Muscle layer of duodenum (tissue), 2 donors: ENCODE measurements around the gene CACNA2D2.

ENCODE experiments used
- H3K27ac ChIP-seq: one replicate; pipeline ENCODE4 v1.7.0; 2013; ENCODE audit warnings: mild to moderate bottlenecking, low read length
- H3K27me3 ChIP-seq: one replicate; pipeline ENCODE4 v1.7.0; 2013; ENCODE audit warnings: low read depth, mild to moderate bottlenecking, control low read depth, low read length
- H3K36me3 ChIP-seq, 2 donors: one replicate each; pipeline ENCODE4 v1.7.0; 2013; ENCODE audit warnings: low read length in 2 of 2, control low read depth in 1 of 2, mild to moderate bottlenecking in 1 of 2; ENCODE audit not compliant: insufficient read depth in 2 of 2, control insufficient read depth in 1 of 2
- H3K4me1 ChIP-seq, 2 donors: one replicate each; pipeline ENCODE4 v1.7.0; 2013; ENCODE audit warnings: low read length in 2 of 2, mild to moderate bottlenecking in 2 of 2, control low read depth in 1 of 2, moderate library complexity in 1 of 2; ENCODE audit not compliant: insufficient read depth in 2 of 2, control insufficient read depth in 1 of 2
- H3K4me3 ChIP-seq, 2 donors: one replicate each; pipeline ENCODE4 v1.7.0; 2013; ENCODE audit warnings: low read length in 2 of 2, low read depth in 1 of 2, mild to moderate bottlenecking in 1 of 2
- H3K9me3 ChIP-seq, 2 donors: one replicate each; pipeline ENCODE4 v1.7.0; 2013; ENCODE audit warnings: low read length in 2 of 2, control low read depth in 1 of 2, mild to moderate bottlenecking in 1 of 2; ENCODE audit not compliant: control insufficient read depth in 1 of 2
- donor health status: healthy.

The CACNA2D2 gene

GRCh38 chr3:50503504-50504342 is at the start of gene CACNA2D2:
CACNA2D2 (minus strand) TSS chr3:50503634; CDS start chr3:50503423, 211 bp downstream.
- Histone ChIP-seq H3K9me3 (no peaks in the 10 kb centered on the region), H3K36me3 (no peaks in the 10 kb centered on the region), H3K27ac (no peak within 1 kb of the TSS), H3K27me3 (peaks cover 11% of the 10 kb centered on the region), H3K4me1 (peaks cover 0 to 12% of the 10 kb centered on the region in 2 donors), H3K4me3 (peak within 1 kb of the TSS in 1 of 2 donors; percentile 72)

GRCh38 chr3:50552598-50552997 is 49.2 kb upstream of the CACNA2D2 start:
- Histone ChIP-seq H3K9me3 (no peaks in the 10 kb centered on the region), H3K27ac (no peak overlapping the region), H3K4me3 (no peak overlapping the region), H3K27me3 (no peaks in the 10 kb centered on the region), H3K4me1 (peaks cover 0 to under 1% of the 10 kb centered on the region in 2 donors), H3K36me3 (no peaks in the 10 kb centered on the region)

GRCh38 chr3:50551681-50552435 is 48.4 kb upstream of the CACNA2D2 start:
- Histone ChIP-seq H3K4me3 (no peak overlapping the region), H3K27ac (no peak overlapping the region), H3K4me1 (no peaks in the 10 kb centered on the region), H3K36me3 (no peaks in the 10 kb centered on the region), H3K27me3 (no peaks in the 10 kb centered on the region), H3K9me3 (no peaks in the 10 kb centered on the region)

- Histone ChIP-seq H3K4me1 (no peaks in the 10 kb centered on the region), H3K36me3 (no peaks in the 10 kb centered on the region), H3K27ac (no peak overlapping the region), H3K4me3 (no peak overlapping the region), H3K27me3 (no peaks in the 10 kb centered on the region), H3K9me3 (no peaks in the 10 kb centered on the region)
Measured at GRCh38 chr3:50551054-50551659, 47.7 kb upstream of the CACNA2D2 start.

GRCh38 chr3:50550079-50550736 is 46.8 kb upstream of the CACNA2D2 start:
- H3K4me1 ChIP-seq = no peaks in the 10 kb centered on the region

GRCh38 chr3:50549226-50549625 is 45.8 kb upstream of the CACNA2D2 start:
- H3K36me3 ChIP-seq = no peaks in the 10 kb centered on the region
- no peak overlapping the region for H3K4me3 ChIP-seq
- no peak overlapping the region for H3K27ac ChIP-seq
- H3K27me3 ChIP-seq = no peaks in the 10 kb centered on the region
- H3K4me1 ChIP-seq = no peaks in the 10 kb centered on the region
- H3K9me3 ChIP-seq = no peaks in the 10 kb centered on the region

More at GRCh38 chr3:50550079-50550736, 46.8 kb upstream of the CACNA2D2 start:
- Histone ChIP-seq H3K36me3 (no peaks in the 10 kb centered on the region), H3K27ac (no peak overlapping the region), H3K9me3 (no peaks in the 10 kb centered on the region), H3K4me3 (no peak overlapping the region), H3K27me3 (no peaks in the 10 kb centered on the region)

GRCh38 chr3:50545781-50546180 is 42.3 kb upstream of the CACNA2D2 start:
- no peaks in the 10 kb centered on the region for H3K27me3 ChIP-seq
- H3K9me3 ChIP-seq = no peaks in the 10 kb centered on the region
- H3K4me3 ChIP-seq = no peak overlapping the region
- H3K36me3 ChIP-seq = no peaks in the 10 kb centered on the region
- H3K27ac ChIP-seq = no peak overlapping the region
- H3K4me1 ChIP-seq = no peaks in the 10 kb centered on the region

GRCh38 chr3:50542177-50543034 is 39.0 kb upstream of the CACNA2D2 start:
- H3K4me3 ChIP-seq = no peak overlapping the region
- no peaks in the 10 kb centered on the region for H3K9me3 ChIP-seq
- H3K27ac ChIP-seq = no peak overlapping the region
- no peaks in the 10 kb centered on the region for H3K36me3 ChIP-seq
- H3K27me3 ChIP-seq = no peaks in the 10 kb centered on the region
- H3K4me1 ChIP-seq = no peaks in the 10 kb centered on the region

GRCh38 chr3:50539356-50540286 is 36.2 kb upstream of the CACNA2D2 start:
- no peak overlapping the region for H3K4me3 ChIP-seq
- H3K4me1 ChIP-seq = no peaks in the 10 kb centered on the region
- H3K27ac ChIP-seq = no peak overlapping the region
- H3K27me3 ChIP-seq = no peaks in the 10 kb centered on the region
- H3K9me3 ChIP-seq = no peaks in the 10 kb centered on the region
- no peaks in the 10 kb centered on the region for H3K36me3 ChIP-seq
